MM.1S (cell line): ENCODE data around the gene PTGR1.

Source experiments
- DNase-seq: peaks from one replicate; pipeline ENCODE4 v3.0.0-alpha.2; 2015
- H2AFZ ChIP-seq: fragments of 300-600 bp; sonication (generic); 2 replicates; pipeline ENCODE4 v1.6.0; 2016; ENCODE audit warnings: antibody characterized with exemption, low read length
- H3F3A ChIP-seq: fragments of 300-600 bp; sonication (generic); 2 replicates; pipeline ENCODE4 v1.6.1; 2016; ENCODE audit warnings: mild to moderate bottlenecking, antibody characterized with exemption, low read length, moderate library complexity, mixed read lengths; ENCODE audit not compliant: insufficient read depth
- H3K27ac ChIP-seq: fragments of 300-600 bp; sonication (generic); 2 replicates; pipeline ENCODE4 v1.5.1; 2016; ENCODE audit warnings: mild to moderate bottlenecking, low read length
- H3K27me3 ChIP-seq: fragments of 300-600 bp; sonication (generic); replicated peaks from 2 replicates; pipeline ENCODE4 v1.6.0; 2016; ENCODE audit warnings: low read length; ENCODE audit not compliant: insufficient read depth
- H3K36me3 ChIP-seq: fragments of 300-600 bp; sonication (generic); replicated peaks from 2 replicates; pipeline ENCODE4 v1.6.1; 2016; ENCODE audit warnings: mild to moderate bottlenecking, low read length, mixed read lengths; ENCODE audit not compliant: insufficient read depth
- H3K4me1 ChIP-seq: fragments of 300-600 bp; sonication (generic); 2 replicates; pipeline ENCODE4 v1.6.1; 2016; ENCODE audit warnings: low read length, mixed read lengths
- H3K4me2 ChIP-seq: fragments of 300-600 bp; sonication (generic); 2 replicates; pipeline ENCODE4 v1.6.0; 2016; ENCODE audit warnings: low read depth, low read length
- H3K4me3 ChIP-seq: fragments of 300-600 bp; sonication (generic); 2 replicates; pipeline ENCODE4 v1.5.1; 2016; ENCODE audit warnings: low read length, mixed read lengths
- H3K79me2 ChIP-seq: fragments of 300-600 bp; sonication (generic); 2 replicates; pipeline ENCODE4 v1.6.1; 2016; ENCODE audit warnings: mixed run types, low read length, mixed read lengths
- H3K9ac ChIP-seq: fragments of 300-600 bp; sonication (generic); 2 replicates; pipeline ENCODE4 v1.6.1; 2016; ENCODE audit warnings: low read length, mixed read lengths
- H3K9me2 ChIP-seq: fragments of 300-600 bp; sonication (generic); replicated peaks from 2 replicates; pipeline ENCODE4 v1.6.1; 2016; ENCODE audit warnings: mild to moderate bottlenecking, low read length, mixed read lengths; ENCODE audit not compliant: insufficient read depth
- H3K9me3 ChIP-seq: fragments of 300-600 bp; sonication (generic); replicated peaks from 2 replicates; pipeline ENCODE4 v1.6.1; 2016; ENCODE audit warnings: mild to moderate bottlenecking, low read length, mixed read lengths; ENCODE audit not compliant: insufficient read depth
- H4K20me1 ChIP-seq: fragments of 300-600 bp; sonication (generic); 2 replicates; pipeline ENCODE4 v1.6.1; 2016; ENCODE audit warnings: mild to moderate bottlenecking, low read length, moderate library complexity, mixed read lengths; ENCODE audit not compliant: insufficient read depth
- CTCF ChIP-seq: fragments of 300-600 bp; sonication (generic); IDR thresholded peaks from 2 replicates; pipeline ENCODE4 v1.5.1; 2016; ENCODE audit warnings: antibody characterized with exemption, low read length, mixed read lengths
- EZH2 ChIP-seq: fragments of 300-600 bp; sonication (generic); optimal IDR thresholded peaks from 2 replicates; pipeline ENCODE3; 2017; ENCODE audit warnings: low read depth, mild to moderate bottlenecking, antibody characterized with exemption, low read length, mixed read lengths
- EZH2phosphoT487 ChIP-seq: fragments of 300-600 bp; sonication (generic); IDR thresholded peaks from 2 replicates; pipeline ENCODE4 v1.6.1; 2018; ENCODE audit warnings: antibody characterized with exemption, low read length

PTGR1 gene

GRCh38 chr9:111599092-111599954 lies at the start of gene PTGR1:
Gene PTGR1, minus strand, starts transcription at chr9:111599647. Its CDS starts 2,225 bp downstream, at chr9:111597422.
- no peak for DNase-seq
- no peak within 1 kb of the TSS for H3K9ac ChIP-seq
- no peaks in the 10 kb centered on the region for H3K4me1 ChIP-seq
- no peaks in the 10 kb centered on the region for H3K9me3 ChIP-seq
- H3K27me3 ChIP-seq, result peaks cover 11% of the 10 kb centered on the region
- no peaks in the 10 kb centered on the region for H3F3A ChIP-seq
- peak within 1 kb of the TSS; percentile 85; the same call in 1 of the 2 replicates for H3K4me2 ChIP-seq
- TF ChIP-seq EZH2 (no peak), EZH2phosphoT487 (no peak), CTCF (no peak)
- H4K20me1 ChIP-seq, result no peaks in the 10 kb centered on the region
- H3K36me3 ChIP-seq, result no peaks in the 10 kb centered on the region
- H3K27ac ChIP-seq, result no peak within 1 kb of the TSS
- no peaks in the 10 kb centered on the region for H3K79me2 ChIP-seq
- H2AFZ ChIP-seq, result 0 out of 2 replicates have a peak within 1 kb of the TSS, but pooled peaks have one; percentile 31
- H3K9me2 ChIP-seq, result no peaks in the 10 kb centered on the region
- peak within 1 kb of the TSS; percentile 71; the same call in 1 of the 2 replicates for H3K4me3 ChIP-seq

DNA sequence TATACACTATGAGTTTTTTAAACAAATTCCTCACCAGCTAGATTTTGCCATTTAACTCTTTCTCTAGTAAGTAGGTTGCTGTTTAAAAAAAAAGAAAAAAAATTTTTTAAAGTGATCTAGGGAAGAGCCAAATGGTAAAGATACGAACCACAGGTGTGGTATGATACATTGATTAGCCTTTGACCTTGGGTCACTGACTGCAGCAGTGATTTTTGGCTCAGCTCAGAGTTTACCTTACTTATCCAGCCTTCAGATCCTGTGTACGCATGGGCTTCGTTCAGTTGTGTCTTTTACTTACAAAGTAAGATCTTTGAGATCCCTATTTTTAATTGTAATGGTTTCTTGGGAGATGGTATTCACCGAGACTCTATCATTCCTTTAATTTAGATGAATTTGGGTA lies 49.6 kb upstream of the PTGR1 start:
- TF ChIP-seq EZH2 (no peak), EZH2phosphoT487 (no peak)
- Histone ChIP-seq H3K27me3 (no peaks in the 10 kb centered on the region), H3K9me3 (no peaks in the 10 kb centered on the region), H3K27ac (no peak overlapping the region), H3K9me2 (no peaks in the 10 kb centered on the region), H3K4me1 (no peaks in the 10 kb centered on the region), H3K4me2 (no peak overlapping the region), H3K36me3 (peaks cover 5% of the 10 kb centered on the region; the same call in 1 of the 2 replicates), H4K20me1 (no peaks in the 10 kb centered on the region), H3F3A (no peaks in the 10 kb centered on the region), H3K4me3 (no peak overlapping the region), H3K9ac (no peak overlapping the region), H3K79me2 (peaks cover 8% of the 10 kb centered on the region; the same call in 1 of the 2 replicates), H2AFZ (no peak overlapping the region)
- DNase-seq, result no peak

DNA sequence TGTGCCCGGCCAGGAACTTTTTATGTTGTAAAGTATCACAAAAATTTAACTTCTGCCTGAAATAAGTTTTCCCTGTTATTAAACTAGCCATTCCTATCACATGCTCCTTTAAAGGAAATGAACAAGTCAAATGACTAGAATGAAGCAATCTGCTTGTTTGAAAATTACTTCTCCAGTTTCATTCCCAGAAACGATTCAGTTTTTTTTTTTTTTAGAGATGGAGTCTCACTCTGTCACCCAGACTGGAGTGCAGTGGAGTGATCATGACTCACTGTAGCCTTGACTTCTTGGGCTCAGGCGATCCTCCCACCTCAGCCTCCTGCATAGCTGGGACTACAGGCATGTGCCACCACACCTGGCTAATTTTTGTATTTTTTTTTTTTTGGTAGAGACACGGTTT lies 48.6 kb upstream of the PTGR1 start:
- Histone ChIP-seq H3K9me2 (no peaks in the 10 kb centered on the region), H3K9me3 (no peaks in the 10 kb centered on the region), H3K36me3 (peaks cover 5% of the 10 kb centered on the region; the same call in 1 of the 2 replicates), H3K4me1 (no peaks in the 10 kb centered on the region), H3K27me3 (no peaks in the 10 kb centered on the region), H3K4me3 (no peak overlapping the region), H4K20me1 (no peaks in the 10 kb centered on the region), H3K79me2 (peaks cover 15% of the 10 kb centered on the region; the same call in 1 of the 2 replicates), H2AFZ (no peak overlapping the region), H3F3A (no peaks in the 10 kb centered on the region), H3K9ac (no peak overlapping the region), H3K27ac (no peak overlapping the region), H3K4me2 (no peak overlapping the region)
- no peak for DNase-seq
- TF ChIP-seq EZH2 (no peak), CTCF (no peak), EZH2phosphoT487 (no peak)

GRCh38 chr9:111646417-111646816 lies 47.0 kb upstream of the PTGR1 start:
- H3K9me3 ChIP-seq, result no peaks in the 10 kb centered on the region
- no peaks in the 10 kb centered on the region for H3K4me1 ChIP-seq
- H3K9ac ChIP-seq, result no peak overlapping the region
- TF ChIP-seq EZH2 (no peak), CTCF (no peak), EZH2phosphoT487 (no peak)
- peaks cover 5% of the 10 kb centered on the region; the same call in 1 of the 2 replicates for H3K36me3 ChIP-seq
- H3K27me3 ChIP-seq, result no peaks in the 10 kb centered on the region
- H2AFZ ChIP-seq, result no peak overlapping the region
- H3F3A ChIP-seq, result no peaks in the 10 kb centered on the region
- no peaks in the 10 kb centered on the region for H4K20me1 ChIP-seq
- H3K9me2 ChIP-seq, result no peaks in the 10 kb centered on the region
- H3K79me2 ChIP-seq, result peaks cover 19% of the 10 kb centered on the region
- H3K4me2 ChIP-seq, result no peak overlapping the region
- H3K4me3 ChIP-seq, result no peak overlapping the region
- no peak overlapping the region for H3K27ac ChIP-seq
- DNase-seq, result no peak
